ENCODE results near the gene NGEF.

- no peak for TF ChIP-seq POLR2AphosphoS5 (IDR thresholded peaks at IDR 0.05; ENCODE audit: low read depth)
- TF ChIP-seq, protein P1, sequence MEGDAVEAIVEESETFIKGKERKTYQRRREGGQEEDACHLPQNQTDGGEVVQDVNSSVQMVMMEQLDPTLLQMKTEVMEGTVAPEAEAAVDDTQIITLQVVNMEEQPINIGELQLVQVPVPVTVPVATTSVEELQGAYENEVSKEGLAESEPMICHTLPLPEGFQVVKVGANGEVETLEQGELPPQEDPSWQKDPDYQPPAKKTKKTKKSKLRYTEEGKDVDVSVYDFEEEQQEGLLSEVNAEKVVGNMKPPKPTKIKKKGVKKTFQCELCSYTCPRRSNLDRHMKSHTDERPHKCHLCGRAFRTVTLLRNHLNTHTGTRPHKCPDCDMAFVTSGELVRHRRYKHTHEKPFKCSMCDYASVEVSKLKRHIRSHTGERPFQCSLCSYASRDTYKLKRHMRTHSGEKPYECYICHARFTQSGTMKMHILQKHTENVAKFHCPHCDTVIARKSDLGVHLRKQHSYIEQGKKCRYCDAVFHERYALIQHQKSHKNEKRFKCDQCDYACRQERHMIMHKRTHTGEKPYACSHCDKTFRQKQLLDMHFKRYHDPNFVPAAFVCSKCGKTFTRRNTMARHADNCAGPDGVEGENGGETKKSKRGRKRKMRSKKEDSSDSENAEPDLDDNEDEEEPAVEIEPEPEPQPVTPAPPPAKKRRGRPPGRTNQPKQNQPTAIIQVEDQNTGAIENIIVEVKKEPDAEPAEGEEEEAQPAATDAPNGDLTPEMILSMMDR (IDR thresholded peaks at IDR 0.05; ENCODE audit: insufficient read depth, low read length): no peak
Observed at GRCh38 chr2:232981767-232982360, 31.2 kb downstream of the NGEF start.
